Measurements from ENCODE around the gene AKIRIN1. TPM values are rescaled to one million over a fixed set of nuclear protein-coding genes. Genes with fewer than 3 reads are reported as not detected.
A peak's percentile ranks its signal among the peaks of the same experiment; 100 is the strongest.

The AKIRIN1 gene, protein sequence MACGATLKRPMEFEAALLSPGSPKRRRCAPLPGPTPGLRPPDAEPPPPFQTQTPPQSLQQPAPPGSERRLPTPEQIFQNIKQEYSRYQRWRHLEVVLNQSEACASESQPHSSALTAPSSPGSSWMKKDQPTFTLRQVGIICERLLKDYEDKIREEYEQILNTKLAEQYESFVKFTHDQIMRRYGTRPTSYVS
- 10 to 100 TPM in 5 of 6 donors, 1 to 10 TPM in 1; 9.4 to 18.5 (median 12.1) TPM for total RNA-seq
- polyA plus RNA-seq, result 10 to 100 TPM in 1 of 2 donors, 1 to 10 TPM in 1; 7.5 to 21.8 TPM

DNA sequence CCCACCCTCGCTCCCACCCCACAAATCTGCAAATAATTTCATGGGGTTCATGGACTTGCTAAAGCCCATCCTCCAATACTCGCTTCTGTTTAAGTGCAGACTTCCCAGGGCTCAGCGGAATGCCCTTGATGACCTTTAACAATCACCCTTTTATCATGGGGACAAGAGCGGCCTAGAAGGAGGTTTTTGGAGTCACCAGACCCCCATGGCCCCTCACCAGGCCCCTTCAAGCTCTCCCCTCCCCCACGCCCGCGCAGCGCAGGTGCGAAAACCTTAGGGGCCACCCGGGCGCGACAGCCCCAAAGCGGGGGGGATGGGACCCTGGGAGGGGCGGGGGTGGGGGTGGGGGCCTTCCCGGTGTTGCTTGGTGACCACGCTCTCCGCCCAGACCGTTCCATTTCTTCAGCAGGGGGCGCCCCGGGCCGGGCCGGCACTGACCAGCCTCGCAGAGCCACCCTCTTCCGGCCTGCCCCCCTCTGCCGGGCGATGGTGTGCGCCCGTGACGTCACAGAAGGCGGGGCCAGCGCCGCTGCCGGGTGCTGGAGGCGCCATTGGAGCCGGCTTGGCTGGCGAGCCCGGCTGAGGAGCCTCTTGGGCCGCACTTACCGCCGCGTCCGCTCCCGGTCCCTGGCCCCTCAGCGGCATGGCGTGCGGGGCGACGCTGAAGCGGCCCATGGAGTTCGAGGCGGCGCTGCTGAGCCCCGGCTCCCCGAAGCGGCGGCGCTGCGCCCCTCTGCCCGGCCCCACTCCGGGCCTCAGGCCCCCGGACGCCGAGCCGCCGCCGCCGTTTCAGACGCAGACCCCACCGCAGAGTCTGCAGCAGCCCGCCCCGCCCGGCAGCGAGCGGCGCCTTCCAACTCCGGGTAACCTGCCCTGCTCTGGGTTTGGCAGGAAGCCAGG, at the start of gene AKIRIN1:
Gene AKIRIN1 (plus strand): TSS at position 539 of the 900 bp plus-strand sequence. CDS start 105 bp downstream, at position 644.
- H3K36me3 ChIP-seq, result no peaks in the 10 kb centered on the region
- peak within 1 kb of the TSS; percentile 85 to 99 (median 90) for H3K4me3 ChIP-seq
- peak; percentile 98 to 100 (median 99) for DNase-seq
- peak; percentile 95 to 99 (median 96) for ATAC-seq
- H3K27ac ChIP-seq, result peak within 1 kb of the TSS; percentile 78 to 87 (median 82)
- intact Hi-C loops (cut with DNase I), result no loop called here
- no peak for FAIRE-seq
- TF ChIP-seq, protein P1, sequence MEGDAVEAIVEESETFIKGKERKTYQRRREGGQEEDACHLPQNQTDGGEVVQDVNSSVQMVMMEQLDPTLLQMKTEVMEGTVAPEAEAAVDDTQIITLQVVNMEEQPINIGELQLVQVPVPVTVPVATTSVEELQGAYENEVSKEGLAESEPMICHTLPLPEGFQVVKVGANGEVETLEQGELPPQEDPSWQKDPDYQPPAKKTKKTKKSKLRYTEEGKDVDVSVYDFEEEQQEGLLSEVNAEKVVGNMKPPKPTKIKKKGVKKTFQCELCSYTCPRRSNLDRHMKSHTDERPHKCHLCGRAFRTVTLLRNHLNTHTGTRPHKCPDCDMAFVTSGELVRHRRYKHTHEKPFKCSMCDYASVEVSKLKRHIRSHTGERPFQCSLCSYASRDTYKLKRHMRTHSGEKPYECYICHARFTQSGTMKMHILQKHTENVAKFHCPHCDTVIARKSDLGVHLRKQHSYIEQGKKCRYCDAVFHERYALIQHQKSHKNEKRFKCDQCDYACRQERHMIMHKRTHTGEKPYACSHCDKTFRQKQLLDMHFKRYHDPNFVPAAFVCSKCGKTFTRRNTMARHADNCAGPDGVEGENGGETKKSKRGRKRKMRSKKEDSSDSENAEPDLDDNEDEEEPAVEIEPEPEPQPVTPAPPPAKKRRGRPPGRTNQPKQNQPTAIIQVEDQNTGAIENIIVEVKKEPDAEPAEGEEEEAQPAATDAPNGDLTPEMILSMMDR (IDR thresholded peaks at IDR 0.05), result peak in 1 of 4 donors; percentile 10
- peaks cover 0 to 12% (median 2%) of the 10 kb centered on the region in 3 donors for H3K4me1 ChIP-seq
- 0 to 1% methylated on average over 42 to 76 of the region's 76 CpGs for WGBS, 2 donors
- no peaks in the 10 kb centered on the region for H3K27me3 ChIP-seq
- no peaks in the 10 kb centered on the region for H3K9me3 ChIP-seq

DNA sequence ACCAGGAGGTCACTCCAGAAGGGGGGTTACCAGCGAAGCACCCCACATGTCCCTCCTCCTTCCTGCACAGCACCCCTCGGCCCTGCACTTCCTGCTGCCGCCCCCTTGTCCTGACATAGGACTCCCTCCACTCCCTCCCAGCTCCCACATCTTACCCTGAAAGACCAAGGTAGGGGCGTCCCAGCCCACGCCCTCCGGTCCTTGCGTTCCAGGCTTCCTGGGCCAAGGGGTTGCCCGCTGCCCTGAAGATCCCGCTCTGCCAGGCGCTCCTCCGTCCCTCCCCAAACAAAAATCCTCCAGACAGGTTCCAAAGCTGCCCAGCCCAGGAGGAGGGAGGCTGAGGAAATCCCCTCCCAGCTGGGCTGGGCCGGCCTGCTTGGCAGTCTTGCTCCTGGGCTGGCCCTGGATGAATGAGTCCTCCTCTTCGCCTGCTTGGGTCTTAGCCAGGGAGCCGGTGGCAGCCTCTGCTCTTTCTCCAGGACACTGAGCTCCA, 49.5 kb upstream of the AKIRIN1 start, which contains the start of gene RHBDL2:
Gene RHBDL2 (minus strand): TSS at position 304 of the 493 bp plus-strand sequence. CDS start 22,618 bp downstream, outside the sequence.
- no peaks in the 10 kb centered on the region for H3K27me3 ChIP-seq
- H3K9me3 ChIP-seq, result no peaks in the 10 kb centered on the region
- DNase-seq, result peak; percentile 53 to 71 (median 61)
- TF ChIP-seq, protein P1 (IDR thresholded peaks at IDR 0.05), result no peak
- no peak for FAIRE-seq
- peak; percentile 84 to 97 (median 94) for ATAC-seq
- intact Hi-C loops (cut with DNase I), result no loop called here
- peaks cover 0 to 2% (median 0%) of the 10 kb centered on the region in 3 donors for H3K4me1 ChIP-seq
- H3K36me3 ChIP-seq, result no peaks in the 10 kb centered on the region
- WGBS, 2 donors, result 42 to 44% methylated on average over 14 of the region's 14 CpGs
- peak within 1 kb of the TSS in 2 of 4 donors; percentile 27 to 28 for H3K27ac ChIP-seq
- peak within 1 kb of the TSS in 3 of 4 donors; percentile 19 to 43 (median 28) for H3K4me3 ChIP-seq

DNA sequence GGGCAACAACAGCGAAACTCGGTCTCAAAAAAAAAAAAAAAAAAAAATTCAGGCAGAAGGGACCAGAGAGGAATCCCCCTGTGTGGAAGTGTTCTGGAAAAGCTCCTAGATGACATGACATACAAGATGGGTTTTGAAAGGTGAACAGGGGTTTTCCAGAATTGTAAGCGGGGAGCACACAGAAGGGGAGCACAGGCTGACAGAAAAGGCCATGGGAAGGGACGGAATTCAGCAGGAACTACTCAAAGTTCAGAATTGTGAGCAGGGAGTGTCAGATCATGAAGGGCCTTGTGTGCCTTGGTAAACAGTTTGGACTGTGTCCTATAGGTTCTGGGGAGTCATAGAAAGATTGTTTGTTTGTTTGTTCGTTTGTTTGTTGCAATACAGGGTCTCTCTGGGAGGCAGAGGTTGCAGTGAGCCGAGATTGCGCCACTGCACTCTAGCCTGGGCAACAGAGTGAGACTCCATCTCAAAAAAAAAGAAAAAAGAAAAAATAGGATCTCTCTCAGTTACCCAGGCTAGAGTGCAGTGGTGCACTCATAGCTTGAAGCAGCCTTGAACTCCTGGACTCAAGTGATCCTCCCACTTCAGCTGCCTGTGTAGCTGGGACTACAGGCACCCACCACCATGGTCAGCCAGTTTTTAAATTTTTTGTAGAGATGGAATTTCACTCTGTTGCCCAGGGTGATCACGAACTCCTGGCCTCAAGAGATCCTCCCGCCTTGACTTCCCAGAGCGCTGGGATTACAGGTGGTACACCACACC, 48.2 kb upstream of the AKIRIN1 start:
- H3K9me3 ChIP-seq, result no peaks in the 10 kb centered on the region
- H3K27ac ChIP-seq, result no peak overlapping the region
- no peak for FAIRE-seq
- no peaks in the 10 kb centered on the region for H3K4me1 ChIP-seq
- H3K4me3 ChIP-seq, result no peak overlapping the region
- no peak for ATAC-seq
- WGBS, 2 donors, result 90 to 93% methylated on average over 10 of the region's 10 CpGs
- TF ChIP-seq, protein P1 (IDR thresholded peaks at IDR 0.05), result no peak
- intact Hi-C loops (cut with DNase I), result no loop called here
- H3K27me3 ChIP-seq, result no peaks in the 10 kb centered on the region
- no peak for DNase-seq
- no peaks in the 10 kb centered on the region for H3K36me3 ChIP-seq

DNA sequence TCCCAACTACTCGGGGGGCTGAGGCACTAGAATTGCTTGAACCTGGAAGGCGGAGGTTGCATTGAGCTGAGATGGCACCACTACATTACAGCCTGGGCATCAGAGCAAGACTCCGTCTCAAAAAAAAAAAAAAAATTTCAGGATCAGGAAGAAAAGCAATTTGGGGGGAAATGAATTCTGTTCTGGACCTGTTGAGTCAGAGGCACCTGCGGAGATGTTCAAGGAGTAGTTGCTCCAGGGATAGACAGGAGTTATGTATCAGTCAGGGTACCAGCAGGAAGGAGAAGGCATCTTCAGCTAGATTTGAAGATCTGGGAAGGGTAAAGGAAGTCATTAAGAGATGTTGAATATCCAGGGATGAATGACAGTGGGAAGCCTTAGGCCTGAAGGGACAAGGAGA, 46.5 kb upstream of the AKIRIN1 start:
- no peak for DNase-seq
- H3K4me1 ChIP-seq, result no peaks in the 10 kb centered on the region
- no peaks in the 10 kb centered on the region for H3K27me3 ChIP-seq
- no peak overlapping the region for H3K27ac ChIP-seq
- H3K9me3 ChIP-seq, result no peaks in the 10 kb centered on the region
- intact Hi-C loops (cut with DNase I), result no loop called here
- WGBS, 2 donors, result 88 to 93% methylated on average over 4 of the region's 4 CpGs
- H3K36me3 ChIP-seq, result no peaks in the 10 kb centered on the region
- H3K4me3 ChIP-seq, result no peak overlapping the region
- ATAC-seq, result no peak
- FAIRE-seq, result no peak
- TF ChIP-seq, protein P1 (IDR thresholded peaks at IDR 0.05), result no peak

All from pancreas (tissue), 10 donors.